Endothelial cell (in vitro differentiated cells): ENCODE measurements around the gene EIF3D. TPM values are rescaled to one million over a fixed set of nuclear protein-coding genes. Genes with fewer than 3 reads are reported as not detected.

Experiments used
- DNase-seq: peaks from one replicate; pipeline ENCODE4 v3.0.0; 2021; ENCODE audit warnings: low spot score
- H3K27ac Mint-ChIP-seq: one replicate; pipeline ENCODE4 v1.8.0; 2021; ENCODE audit warnings: mixed read lengths, inconsistent platforms; ENCODE audit not compliant: unreplicated experiment
- H3K27me3 Mint-ChIP-seq: one replicate; pipeline ENCODE4 v1.8.0; 2021; ENCODE audit warnings: mild to moderate bottlenecking, moderate library complexity, mixed read lengths, inconsistent platforms; ENCODE audit not compliant: unreplicated experiment
- H3K36me3 Mint-ChIP-seq: one replicate; pipeline ENCODE4 v1.8.0; 2021; ENCODE audit warnings: mild to moderate bottlenecking, low read depth, mixed read lengths, inconsistent platforms; ENCODE audit not compliant: unreplicated experiment
- H3K4me1 Mint-ChIP-seq: one replicate; pipeline ENCODE4 v1.8.0; 2021; ENCODE audit warnings: mild to moderate bottlenecking, mixed read lengths, inconsistent platforms; ENCODE audit not compliant: unreplicated experiment
- H3K4me3 Mint-ChIP-seq: one replicate; pipeline ENCODE4 v1.8.0; 2021; ENCODE audit warnings: mild to moderate bottlenecking, mixed read lengths, inconsistent platforms; ENCODE audit not compliant: unreplicated experiment
- H3K9me3 Mint-ChIP-seq: one replicate; pipeline ENCODE4 v1.8.0; 2021; ENCODE audit warnings: mixed read lengths, inconsistent platforms; ENCODE audit not compliant: unreplicated experiment
- CTCF ChIP-seq: fragments of 200-600 bp; sonication (generic); IDR thresholded peaks from one replicate; pipeline ENCODE4 v1.5.0; 2021; ENCODE audit warnings: antibody characterized with exemption; ENCODE audit not compliant: unreplicated experiment
- total RNA-seq: library from RNA; stranded (reverse); fragmentation: NEBNext Ultra II Directional; extraction: Animal tissue kit (Norgen Biotek cat#: 25700); gene quantifications from one replicate; pipeline ENCODE4 v1.2.1, GENCODE V29; 2021; ENCODE audit not compliant: unreplicated experiment

The EIF3D gene
- total RNA-seq, 1 donor from 2014 or later: 189 TPM

GRCh38 chr22:36546092-36546804, 17.3 kb upstream of the EIF3D start:
- peak; percentile 63 for TF ChIP-seq CTCF
- DNase-seq: peak; percentile 66
- no peak overlapping the region for H3K27ac Mint-ChIP-seq
- no peak overlapping the region for H3K4me3 Mint-ChIP-seq
- peaks cover 6% of the 10 kb centered on the region for H3K27me3 Mint-ChIP-seq
- no peaks in the 10 kb centered on the region for H3K36me3 Mint-ChIP-seq
- H3K9me3 Mint-ChIP-seq: no peaks in the 10 kb centered on the region
- H3K4me1 Mint-ChIP-seq: no peaks in the 10 kb centered on the region

- DNase-seq: no peak
- Mint-ChIP-seq H3K4me3 (no peak overlapping the region), H3K27ac (no peak overlapping the region), H3K27me3 (peaks cover 10% of the 10 kb centered on the region), H3K36me3 (no peaks in the 10 kb centered on the region), H3K4me1 (no peaks in the 10 kb centered on the region), H3K9me3 (no peaks in the 10 kb centered on the region)
- no peak for TF ChIP-seq CTCF
Measured at GRCh38 chr22:36544107-36544620, 15.2 kb upstream of the EIF3D start.

- Mint-ChIP-seq H3K27ac (no peak overlapping the region), H3K4me1 (no peaks in the 10 kb centered on the region), H3K9me3 (no peaks in the 10 kb centered on the region), H3K27me3 (peaks cover 8% of the 10 kb centered on the region), H3K4me3 (no peak overlapping the region), H3K36me3 (no peaks in the 10 kb centered on the region)
- TF ChIP-seq CTCF: no peak
- no peak for DNase-seq
Measured at GRCh38 chr22:36541831-36542411, 13.0 kb upstream of the EIF3D start.

GRCh38 chr22:36540867-36541642, 12.1 kb upstream of the EIF3D start:
- H3K27me3 Mint-ChIP-seq: peaks cover 6% of the 10 kb centered on the region
- no peaks in the 10 kb centered on the region for H3K4me1 Mint-ChIP-seq
- no peaks in the 10 kb centered on the region for H3K36me3 Mint-ChIP-seq
- H3K9me3 Mint-ChIP-seq: no peaks in the 10 kb centered on the region
- no peak overlapping the region for H3K4me3 Mint-ChIP-seq
- DNase-seq: no peak
- H3K27ac Mint-ChIP-seq: no peak overlapping the region
- no peak for TF ChIP-seq CTCF
